SKM-1 (cell line): Measurements from ENCODE around the gene CASP7.
"Not testable (repeated sequence)": the region's sequence is repeated elsewhere in the genome, so short reads cannot be mapped to it uniquely, and the experiment has no call there.

Experiments used
- DNase-seq: peaks from one replicate; lab custom pipeline; 2025; ENCODE audit not compliant: unreplicated experiment; lab: John Stamatoyannopoulos, UW

Gene CASP7

DNA sequence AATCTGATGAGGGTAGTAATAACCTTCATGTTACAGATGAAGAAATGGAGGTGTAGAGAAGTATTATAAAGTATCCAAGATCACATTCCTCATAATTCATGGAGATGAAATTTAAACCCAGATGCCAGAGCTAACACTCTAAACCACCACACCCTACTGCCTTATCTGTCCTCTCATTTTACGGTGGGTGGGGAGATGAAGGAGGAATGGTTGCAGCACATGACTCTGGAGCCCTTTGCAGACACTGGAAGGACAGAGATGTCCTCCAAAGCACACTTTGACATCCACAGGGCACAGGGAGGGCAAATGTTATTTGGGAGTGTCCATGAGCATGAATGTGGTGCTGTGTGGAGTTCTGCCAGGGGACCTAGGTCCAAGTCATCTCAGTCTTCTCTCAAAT is 72.8 kb downstream of the CASP7 start:
- DNase-seq = no peak

DNA sequence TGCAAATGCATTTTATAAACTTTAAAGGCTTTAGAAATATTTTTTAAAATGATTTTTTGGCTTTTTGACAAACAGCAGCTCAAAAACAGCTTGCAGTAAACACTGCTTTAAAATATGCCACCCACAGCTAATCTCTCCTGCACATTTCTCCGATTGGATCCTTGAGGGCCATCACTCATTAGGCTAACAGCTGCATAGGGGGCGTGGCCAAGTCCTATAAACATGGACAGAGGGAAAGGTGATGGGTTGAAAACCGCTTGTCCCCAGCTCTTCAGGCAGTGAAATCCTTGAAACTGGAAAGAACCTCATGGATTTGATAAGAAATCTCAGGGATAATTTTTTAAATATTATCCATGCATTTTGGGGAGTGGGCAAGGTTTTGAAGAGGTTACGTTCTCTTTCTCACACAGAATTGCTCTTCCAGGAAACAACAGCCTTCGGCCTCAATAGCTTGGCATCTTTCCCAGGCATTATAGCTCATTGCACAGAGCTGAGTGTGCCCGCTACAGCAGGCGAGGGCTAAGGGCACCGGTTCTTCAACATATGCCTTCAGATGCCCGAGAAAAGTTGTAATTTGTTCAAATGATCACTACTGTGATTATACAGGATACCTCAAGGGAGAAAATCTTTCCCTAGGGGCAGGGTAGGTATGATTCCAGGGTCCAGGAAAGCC is 73.4 kb downstream of the CASP7 start:
- DNase-seq = no peak

DNA sequence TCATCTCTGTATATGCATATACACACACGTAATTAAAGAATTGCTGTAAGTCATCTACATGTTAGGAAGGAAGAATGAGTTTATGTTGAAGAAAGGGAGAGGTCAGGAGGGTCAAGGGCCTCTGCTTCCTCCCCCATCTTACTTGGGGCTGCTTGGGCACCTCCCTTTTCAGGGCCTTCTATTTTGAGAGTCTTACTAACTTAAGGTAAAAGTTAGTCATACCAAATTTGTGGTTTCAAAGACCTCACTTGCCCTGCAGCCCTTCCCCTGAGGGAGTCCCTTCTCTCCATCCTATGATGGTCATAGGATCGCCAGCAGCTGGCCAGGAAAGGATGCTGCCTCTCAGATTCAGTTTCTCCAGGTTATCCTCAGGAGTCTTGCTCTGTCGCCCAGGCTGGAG is 74.4 kb downstream of the CASP7 start:
- DNase-seq = no peak

DNA sequence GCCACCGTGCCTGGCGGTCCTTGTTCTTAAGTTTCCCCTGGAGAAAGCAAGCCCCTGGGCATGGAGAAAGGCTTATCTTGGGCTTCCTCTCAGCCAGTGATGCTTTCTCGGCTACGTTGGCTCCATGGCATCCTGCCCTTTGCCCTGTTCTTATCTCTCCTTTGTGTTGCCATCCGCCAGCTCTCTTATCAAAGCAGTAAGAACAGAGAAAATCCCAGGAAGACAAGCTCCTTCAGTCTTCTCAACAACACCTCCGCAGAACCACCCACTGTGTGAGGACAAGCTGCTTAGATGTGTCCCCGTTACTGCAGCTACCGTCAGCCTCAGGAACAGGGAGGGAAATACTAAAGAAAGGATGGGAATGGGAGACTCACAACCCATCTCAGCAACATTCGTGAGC is 75.1 kb downstream of the CASP7 start:
- no peak for DNase-seq

DNA sequence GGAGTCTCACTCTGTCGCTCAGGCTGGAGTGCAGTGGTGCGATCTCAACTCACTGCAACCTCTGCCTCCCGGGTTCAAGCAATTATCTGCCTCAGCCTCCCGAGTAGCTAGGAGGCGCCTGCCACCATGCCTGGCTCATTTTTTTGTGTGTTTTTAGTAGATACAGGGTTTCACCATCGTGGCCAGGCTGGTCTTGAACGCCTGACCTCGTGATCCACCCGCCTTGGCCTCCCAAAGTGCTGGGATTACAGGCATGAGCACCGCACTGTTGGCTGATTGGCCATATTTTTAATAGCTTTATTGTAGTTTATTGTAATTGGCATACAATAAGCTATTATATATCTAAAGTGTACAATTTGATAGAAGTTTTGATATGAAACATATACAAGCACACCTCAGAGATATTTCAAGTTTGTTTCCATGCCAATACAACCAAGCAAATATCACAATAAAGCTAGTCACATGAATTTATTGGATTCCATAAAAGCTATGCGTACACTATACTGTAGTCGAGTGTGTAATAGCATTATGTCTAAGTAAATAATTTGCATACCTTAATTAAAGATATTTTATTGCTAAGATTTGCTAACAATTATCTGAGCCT is 77.3 kb downstream of the CASP7 start:
- DNase-seq = no peak

DNA sequence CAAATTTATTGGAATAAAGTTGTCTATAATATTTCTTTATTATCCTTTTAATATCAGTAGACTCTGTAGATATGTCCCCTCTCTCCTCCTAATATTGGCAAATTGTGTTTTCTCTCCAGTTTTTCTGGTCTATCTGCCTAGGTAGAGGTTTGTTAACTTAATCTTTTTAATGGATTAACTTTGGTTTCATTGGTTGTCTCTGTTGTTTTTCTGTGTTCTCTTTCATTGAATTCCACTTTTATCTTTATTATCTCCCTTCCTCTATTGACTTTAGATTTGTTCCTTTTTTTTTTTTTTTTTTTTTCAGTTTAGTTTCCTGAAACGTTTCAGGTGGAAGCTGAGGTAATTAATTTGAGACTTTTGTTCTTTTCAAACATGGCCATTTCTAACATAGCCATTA is 82.4 kb downstream of the CASP7 start:
- DNase-seq = no peak

DNA sequence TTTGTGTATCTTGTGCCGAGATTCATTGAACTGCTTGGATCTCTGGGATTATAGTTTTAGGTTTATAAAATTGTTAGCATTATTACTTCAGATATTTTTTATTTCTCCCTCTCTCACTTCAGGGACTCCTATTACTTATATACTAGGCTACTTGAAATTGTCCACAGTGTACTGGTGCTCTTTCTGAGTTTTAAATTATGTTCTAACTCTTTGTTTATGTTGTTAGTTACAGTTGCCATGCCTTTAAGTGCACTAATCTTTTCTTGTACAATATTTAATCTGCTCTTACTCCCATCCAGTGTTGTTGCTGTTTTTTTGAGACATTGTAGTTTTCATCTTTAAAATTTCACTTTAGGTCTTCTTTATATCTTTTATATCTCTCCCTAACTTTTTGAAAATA is 84.9 kb downstream of the CASP7 start:
- DNase-seq = no peak

DNA sequence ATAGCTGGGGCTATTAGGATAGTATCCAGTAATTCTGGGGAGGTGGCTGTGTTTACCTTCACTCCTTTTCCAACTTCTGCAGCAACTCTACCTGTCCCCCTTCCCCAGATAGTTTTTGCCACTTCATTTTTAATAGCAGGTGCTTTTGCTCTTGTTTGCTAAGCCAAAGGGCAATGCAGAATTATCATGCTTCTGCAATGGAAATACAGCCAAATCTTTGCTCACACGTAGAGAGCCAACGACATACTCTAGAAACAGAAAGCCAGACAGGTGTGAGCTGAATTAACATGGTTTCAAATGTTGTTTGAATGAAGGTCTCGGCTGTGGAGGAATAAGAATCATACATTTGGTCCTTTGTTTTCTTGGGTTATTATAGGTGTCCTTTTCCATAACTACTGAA is 86.2 kb downstream of the CASP7 start:
- no peak for DNase-seq

DNA sequence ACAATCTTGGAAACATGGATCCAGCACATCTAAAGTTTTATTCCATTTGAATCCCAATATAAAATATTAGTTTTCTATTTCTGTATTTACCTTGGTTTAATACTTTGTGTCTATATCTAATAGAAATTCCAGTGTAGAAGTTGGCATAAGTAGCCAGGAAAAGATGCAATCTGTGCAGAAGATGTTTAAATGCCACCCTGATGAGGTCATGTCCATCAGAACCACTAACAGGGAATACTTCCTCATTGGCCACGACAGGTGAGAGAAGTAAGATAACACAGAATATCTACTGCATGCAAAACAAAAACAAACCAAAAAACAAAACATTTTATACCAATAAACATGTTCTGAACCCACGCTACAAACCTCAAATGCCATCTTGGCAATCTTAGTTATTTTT is 87.5 kb downstream of the CASP7 start:
- DNase-seq = no peak

DNA sequence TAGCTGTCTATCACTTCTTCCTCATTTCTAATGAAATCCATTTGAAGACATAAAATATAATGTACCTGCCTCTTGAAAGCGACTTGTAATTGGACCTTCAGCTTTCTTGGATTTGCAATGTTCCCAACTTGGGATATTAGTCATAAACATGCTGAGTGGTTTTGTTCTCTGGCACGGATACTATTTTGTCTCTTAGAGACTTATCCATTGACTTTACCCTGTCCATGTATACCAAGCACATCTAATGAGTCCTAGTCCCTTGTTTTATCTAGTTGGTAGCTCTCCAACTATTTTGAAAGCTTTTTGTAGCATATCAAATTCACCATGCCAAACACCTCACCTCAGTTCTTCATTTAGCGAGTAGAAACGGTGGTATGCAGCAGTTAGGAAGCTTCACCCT is 90.6 kb downstream of the CASP7 start:
- no peak for DNase-seq

DNA sequence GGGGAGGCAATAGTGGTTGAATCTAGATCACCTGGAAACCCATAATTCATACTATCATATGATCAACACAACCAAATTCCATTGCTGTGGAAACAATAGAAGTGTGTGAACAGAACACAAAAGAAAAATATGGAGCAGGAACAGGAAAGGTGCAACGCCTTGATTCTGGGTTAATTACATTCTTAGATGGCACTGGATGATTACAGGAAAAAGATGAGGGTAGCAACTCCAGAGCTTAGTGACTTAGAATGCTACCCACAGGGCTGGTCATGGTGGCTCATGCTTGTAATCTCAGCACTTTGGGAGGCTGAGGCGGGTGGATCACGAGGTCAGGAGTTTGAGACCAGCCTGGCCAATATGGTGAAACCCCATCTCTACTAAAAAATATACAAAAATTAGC is 91.4 kb downstream of the CASP7 start:
- not testable (repeated sequence) for DNase-seq

DNA sequence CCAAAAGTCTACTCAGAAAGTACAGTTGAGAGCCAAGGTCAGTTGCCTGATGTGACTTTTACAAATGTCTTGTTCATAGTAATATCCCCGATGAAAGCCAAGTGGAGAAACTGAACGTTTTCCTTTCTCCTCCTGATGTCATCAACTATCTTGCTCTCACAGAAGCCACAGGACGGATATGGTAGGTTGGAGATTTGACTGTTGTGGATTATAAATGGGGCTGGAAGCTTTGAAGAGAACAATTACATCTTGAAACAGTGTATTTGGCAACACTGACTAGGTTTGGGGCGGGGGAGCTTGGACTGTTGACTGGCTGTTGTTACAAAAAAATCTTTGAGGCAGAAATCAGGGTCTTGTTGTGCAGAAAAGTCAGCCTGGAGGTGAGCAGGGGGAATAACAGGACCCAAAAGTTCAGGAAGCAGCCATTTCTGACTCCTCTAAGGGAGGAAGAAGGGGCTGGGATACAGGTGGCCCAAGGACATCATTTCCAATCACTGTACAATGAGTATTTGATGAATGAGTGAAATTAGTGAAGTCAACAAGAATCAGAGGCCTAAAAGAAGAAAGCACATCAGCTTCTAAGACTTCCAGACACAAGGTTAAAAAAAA is 96.1 kb downstream of the CASP7 start:
- DNase-seq = no peak

DNA sequence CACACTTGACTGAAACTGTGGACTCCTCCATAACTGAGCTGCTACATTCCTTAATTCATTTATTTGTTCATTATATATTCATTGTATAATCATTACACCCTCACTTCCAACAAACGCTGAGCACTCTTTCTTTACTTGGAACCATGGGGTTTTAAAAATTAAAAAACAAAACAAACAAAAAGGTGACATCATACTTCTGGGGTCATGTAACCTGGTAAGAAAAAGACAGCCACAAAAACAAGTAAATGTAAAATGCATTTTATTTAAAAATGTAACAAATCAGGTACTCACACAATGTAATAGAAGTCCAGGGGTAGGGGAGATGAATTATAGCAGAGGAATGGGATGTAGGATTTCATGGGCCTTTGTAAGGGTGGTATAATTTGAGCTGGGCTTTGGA is 96.8 kb downstream of the CASP7 start:
- DNase-seq = no peak
